HG03575 (cell line): ENCODE measurements around the gene ZYX.
"Not testable (repeated sequence)": the region's sequence is repeated elsewhere in the genome, so short reads cannot be mapped to it uniquely, and the experiment has no call there.

ENCODE experiments used
- ATAC-seq: cut with Tn5 transposase; IDR thresholded peaks from one replicate; pipeline ENCODE4 v1.9.1; 2021; ENCODE audit not compliant: unreplicated experiment, insufficient number of reproducible peaks, low FRiP score; ENCODE audit errors: extremely low read depth

ZYX gene

DNA sequence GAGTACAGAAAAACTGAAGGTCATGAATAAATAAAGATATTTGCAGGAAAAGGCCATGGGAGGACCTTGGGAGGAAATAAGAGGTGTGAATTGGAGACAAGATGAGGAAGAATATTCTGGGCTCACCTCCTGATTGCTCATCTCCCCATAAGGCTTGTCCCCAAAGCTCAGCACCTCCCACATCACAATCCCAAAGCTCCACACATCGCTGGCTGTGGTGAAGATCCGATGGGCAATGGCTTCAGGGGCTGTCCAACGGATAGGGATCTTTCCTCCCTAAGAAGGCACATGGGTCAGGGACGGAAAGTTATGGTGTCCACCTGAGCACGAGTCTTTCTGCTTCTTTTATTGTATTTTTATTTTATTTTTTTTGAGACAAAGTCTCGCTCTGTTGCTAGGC, 12.9 kb downstream of the ZYX start:
- no peak for ATAC-seq

GRCh38 chr7:143394777-143395176, 13.6 kb downstream of the ZYX start:
- ATAC-seq: no peak

DNA sequence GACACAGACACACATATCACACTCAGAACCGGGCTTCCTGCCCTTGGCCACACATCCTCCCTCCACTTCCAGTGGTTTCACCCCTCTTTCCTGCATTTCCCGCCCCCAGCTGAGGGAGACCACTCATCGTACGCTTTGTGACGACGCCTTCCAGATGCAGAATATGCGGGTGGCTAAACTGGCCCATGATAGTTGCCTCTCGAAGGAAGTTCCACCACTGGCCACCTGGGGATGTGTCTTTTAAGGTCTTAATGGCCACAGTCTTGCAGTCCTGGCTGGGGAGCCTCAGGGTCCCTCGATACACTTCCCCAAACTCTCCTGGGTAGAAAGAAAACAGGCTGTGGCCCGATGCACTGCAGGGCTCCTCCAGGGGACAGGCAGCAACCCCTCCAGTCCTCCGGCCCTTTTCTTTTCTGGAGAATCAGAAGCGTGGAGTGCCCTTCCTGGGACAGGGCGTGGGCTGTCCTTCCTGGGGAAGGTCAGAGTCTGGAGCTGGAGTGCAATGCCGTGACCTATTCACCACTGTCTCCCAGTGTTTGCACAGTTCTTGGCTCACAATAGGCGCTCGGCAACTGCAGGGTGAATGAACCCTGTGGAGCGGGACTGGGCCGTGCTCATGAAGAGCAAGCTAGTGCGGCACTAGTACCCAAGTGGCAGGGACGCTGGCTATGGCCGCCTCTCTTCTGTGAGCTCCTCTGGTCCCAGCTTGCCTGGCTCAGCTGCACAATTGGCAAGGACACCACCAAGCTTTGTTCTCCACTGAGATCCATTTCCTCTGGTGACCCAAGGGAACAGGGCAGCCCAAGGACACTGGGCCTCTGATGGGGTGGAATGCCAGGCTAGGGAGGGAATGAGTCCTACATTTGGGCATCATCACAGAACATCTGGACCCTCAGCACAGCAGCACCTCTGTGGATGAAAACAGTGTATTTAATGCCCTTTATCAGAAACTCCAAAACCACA, 14.3 kb downstream of the ZYX start:
- no peak for ATAC-seq

GRCh38 chr7:143396182-143396581, 15.0 kb downstream of the ZYX start:
- ATAC-seq: no peak

GRCh38 chr7:143396625-143397556, 15.7 kb downstream of the ZYX start:
- no peak for ATAC-seq

DNA sequence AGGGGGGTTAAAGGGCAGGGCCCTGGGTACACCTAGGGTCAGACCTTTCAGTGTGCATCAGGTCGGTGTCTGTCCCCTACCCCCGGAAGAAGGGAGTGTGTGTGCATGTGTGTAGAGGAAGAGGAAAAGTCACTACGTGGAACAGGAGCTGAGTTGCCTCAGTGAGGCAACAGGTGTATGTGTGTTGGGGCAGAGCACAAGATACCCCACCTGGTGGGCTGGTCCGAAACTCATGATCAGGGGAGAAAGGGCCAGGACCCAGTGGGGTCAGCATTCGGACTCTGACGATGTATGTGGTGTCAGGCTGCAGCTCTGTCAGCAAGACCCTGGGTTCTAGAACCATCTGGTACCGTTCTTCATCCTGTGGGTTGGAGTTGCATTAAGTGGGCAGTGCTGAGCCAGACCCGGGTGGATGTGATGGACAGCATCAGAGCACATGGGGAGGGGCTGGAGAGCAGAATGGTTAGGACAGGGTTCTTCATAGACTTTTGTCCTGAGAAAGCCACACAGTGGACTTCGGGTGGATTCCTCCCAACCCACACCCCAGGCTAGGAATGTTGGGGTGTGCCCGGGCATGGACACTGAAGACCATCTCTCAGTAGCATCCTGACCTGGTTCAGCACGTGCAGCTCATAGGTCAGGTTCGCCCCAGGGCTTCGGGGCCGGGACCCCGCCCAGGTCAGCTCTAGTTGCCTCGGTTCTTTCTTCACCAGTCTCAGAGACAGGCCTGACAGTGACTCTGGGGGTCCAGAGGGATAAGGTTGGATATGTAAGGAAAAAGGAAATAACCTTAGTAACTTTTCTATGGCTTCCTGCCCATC, 16.8 kb downstream of the ZYX start:
- ATAC-seq: no peak

GRCh38 chr7:143398616-143399015, 17.5 kb downstream of the ZYX start:
- no peak for ATAC-seq

DNA sequence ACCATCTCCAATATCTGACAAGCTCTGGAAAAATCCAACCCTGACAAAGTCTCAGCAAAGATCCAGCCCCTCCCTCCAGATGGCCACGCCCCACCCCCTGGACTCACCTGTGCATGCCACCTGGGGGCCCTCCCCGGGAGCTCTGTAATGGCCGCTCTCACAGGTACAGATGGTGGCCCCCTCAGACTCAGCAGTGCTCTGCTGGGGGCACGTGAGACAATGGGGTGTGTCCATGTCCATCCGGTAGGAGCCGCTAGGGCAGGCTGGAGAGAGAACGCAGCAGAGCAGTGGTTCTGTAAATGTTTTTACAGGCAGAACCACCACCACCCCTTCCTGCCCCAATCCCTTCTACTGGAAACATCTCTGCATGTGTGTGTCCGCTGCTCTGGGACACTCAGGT, 18.0 kb downstream of the ZYX start:
- no peak for ATAC-seq

DNA sequence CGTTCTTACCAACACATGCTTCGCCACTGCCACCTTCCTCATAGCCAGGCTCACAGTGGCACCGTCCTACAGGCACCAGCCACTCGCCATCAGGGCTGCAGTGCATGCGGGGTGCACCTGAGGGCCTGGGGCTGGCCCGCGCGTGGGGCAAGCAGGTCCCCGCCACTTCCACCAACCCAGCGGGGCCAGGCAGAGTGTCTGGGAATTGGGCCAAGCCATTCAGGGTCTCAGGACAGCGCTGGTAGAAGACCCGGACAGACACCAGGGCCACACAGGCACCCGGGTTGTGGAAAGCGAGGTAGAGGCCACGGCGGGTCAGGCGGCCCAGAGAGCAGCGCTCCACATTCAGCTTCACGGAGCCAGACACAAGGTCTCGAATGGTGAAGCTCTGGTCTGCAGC, 18.5 kb downstream of the ZYX start:
- ATAC-seq: no peak

GRCh38 chr7:143401265-143401664, 20.1 kb downstream of the ZYX start:
- no peak for ATAC-seq

DNA sequence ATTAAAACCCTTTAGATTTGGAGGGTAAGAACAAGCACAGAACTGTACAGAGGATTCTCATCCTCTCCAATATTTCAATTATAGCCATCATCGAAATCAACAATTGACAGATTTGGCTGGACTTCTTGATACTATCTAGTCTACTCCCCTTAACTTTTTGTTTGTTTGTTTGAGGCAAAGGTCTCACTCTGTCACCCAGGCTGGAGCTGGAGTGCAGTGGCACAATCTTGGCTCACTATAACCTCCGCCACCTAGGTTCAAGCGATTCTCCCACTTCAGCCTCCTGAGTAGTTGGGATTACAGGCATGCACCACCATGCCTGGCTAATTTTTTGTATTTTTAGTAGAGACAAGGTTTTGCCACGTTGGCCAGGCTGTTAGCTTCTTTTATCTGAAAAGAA, 21.1 kb downstream of the ZYX start:
- not testable (repeated sequence) for ATAC-seq

GRCh38 chr7:143405173-143406001, 24.2 kb downstream of the ZYX start:
- ATAC-seq: no peak

DNA sequence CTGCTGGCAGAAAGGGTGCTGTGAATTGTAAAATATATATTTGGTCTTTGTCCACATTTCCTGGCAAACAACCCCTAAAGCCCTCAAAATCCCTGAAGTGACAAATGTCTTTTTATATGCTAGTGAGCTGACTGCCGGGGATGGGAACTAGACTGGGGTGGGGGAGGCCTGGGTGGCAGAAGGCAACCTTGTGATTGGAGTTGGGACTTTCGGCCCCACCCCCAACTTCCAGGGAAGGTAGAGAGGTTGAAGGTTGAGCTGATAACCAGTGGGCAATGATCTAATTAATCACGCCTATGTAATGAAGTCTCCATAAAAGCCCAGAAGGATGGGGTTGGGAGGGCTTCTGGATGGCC, 24.8 kb downstream of the ZYX start:
- no peak for ATAC-seq

DNA sequence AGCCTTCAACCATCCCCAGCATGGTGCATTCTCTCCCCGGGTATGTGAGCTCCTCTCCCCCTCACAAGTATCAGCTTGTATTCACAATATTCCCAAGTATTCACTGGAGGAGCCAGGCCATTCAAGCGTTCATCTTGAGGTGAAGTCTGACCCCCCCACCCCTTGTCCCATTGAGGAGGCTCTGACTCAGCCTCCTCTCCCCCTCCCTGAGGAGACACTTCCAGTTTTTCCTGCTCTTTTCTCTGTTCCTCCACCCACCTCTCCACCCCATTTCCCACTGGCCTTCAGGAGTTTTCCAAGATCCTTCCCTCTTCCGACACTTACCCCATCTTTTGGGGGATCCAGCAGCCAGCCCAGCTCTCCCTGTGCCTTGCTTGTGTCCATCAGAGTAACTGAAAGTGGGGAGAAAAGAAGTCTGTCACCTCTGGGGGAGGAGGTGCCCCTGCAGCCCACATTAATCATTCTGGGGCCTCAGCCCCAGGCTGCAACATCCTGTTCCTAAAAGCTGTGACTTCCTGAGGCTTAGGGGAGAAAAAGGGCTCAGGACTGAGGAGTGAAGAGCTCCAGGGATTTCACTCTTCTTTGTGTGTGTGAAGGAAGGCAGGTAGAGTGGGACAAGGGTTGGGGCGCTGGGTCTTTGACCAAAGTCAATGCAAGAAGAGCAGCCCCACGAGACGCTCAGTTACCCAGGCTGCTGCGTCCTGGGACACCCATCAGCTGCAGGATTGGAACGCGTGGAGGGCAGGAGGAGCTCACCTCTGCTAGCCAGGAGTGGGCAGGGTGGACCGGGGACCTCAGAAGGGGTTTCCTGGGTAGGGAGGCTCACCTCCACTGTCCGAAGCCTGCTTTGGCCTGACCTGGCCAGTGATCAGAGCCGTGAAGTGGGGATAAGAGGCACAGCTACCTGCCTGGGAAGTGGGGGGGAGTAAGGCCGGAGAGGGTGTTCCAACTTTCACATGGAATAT, 26.4 kb downstream of the ZYX start:
- ATAC-seq: no peak

GRCh38 chr7:143408252-143408685, 27.1 kb downstream of the ZYX start:
- no peak for ATAC-seq

GRCh38 chr7:143408686-143409561, 27.8 kb downstream of the ZYX start, which contains the start of gene EPHA1:
TSS of gene EPHA1 (minus strand) at chr7:143408856. CDS start at chr7:143408805, 51 bp downstream.
- ATAC-seq: no peak
